CMK (cell line): Measurements from ENCODE around the gene SLTM.
"Not testable (repeated sequence)": the region's sequence is repeated elsewhere in the genome, so short reads cannot be mapped to it uniquely, and the experiment has no call there.

ENCODE experiments used
- DNase-seq: peaks from one replicate; pipeline ENCODE4 v3.0.0-alpha.2; 2010; ENCODE audit warnings: low read depth

Gene SLTM

GRCh38 chr15:58876306-58877106 lies 57.0 kb downstream of the SLTM start:
- no peak for DNase-seq

- DNase-seq, result no peak
Observed at GRCh38 chr15:58875343-58875742, 58.1 kb downstream of the SLTM start.

- no peak for DNase-seq
Observed at GRCh38 chr15:58873267-58873666, 60.2 kb downstream of the SLTM start.

- DNase-seq, result no peak
Observed at GRCh38 chr15:58870451-58870850, 63.0 kb downstream of the SLTM start.

- no peak for DNase-seq
Observed at GRCh38 chr15:58867926-58868325, 65.6 kb downstream of the SLTM start.

GRCh38 chr15:58865425-58865880 lies 68.0 kb downstream of the SLTM start:
- no peak for DNase-seq

- no peak for DNase-seq
Observed at GRCh38 chr15:58864602-58865424, 68.7 kb downstream of the SLTM start.

GRCh38 chr15:58862326-58862725 lies 71.2 kb downstream of the SLTM start:
- no peak for DNase-seq

- not testable (repeated sequence) for DNase-seq
Observed at GRCh38 chr15:58856621-58857020, 76.9 kb downstream of the SLTM start.

- no peak for DNase-seq
Observed at GRCh38 chr15:58856086-58856485, 77.4 kb downstream of the SLTM start.

GRCh38 chr15:58854593-58854992 lies 78.9 kb downstream of the SLTM start:
- DNase-seq, result no peak

- no peak for DNase-seq
Observed at GRCh38 chr15:58852347-58852746, 81.1 kb downstream of the SLTM start.

- not testable (repeated sequence) for DNase-seq
Observed at GRCh38 chr15:58851205-58851604, 82.3 kb downstream of the SLTM start.

GRCh38 chr15:58842713-58843396 lies 90.6 kb downstream of the SLTM start:
- DNase-seq, result no peak

GRCh38 chr15:58840048-58840447 lies 93.4 kb downstream of the SLTM start:
- DNase-seq, result no peak

- DNase-seq, result no peak
Observed at GRCh38 chr15:58839485-58839884, 94.0 kb downstream of the SLTM start.

GRCh38 chr15:58833681-58834426 lies 99.6 kb downstream of the SLTM start:
- peak; percentile 5 for DNase-seq

GRCh38 chr15:58830556-58830955 lies 102.9 kb downstream of the SLTM start:
- DNase-seq, result no peak
